KBM-7 (cell line): ENCODE measurements around the gene LDHAL6B.

Experiments
- DNase-seq: peaks from one replicate; pipeline ENCODE4 v3.0.0-alpha.2; 2015
- in situ Hi-C: fragments of 300-500 bp; cut with MboI; formaldehyde crosslinking; loops from 2 replicates; pipeline ENCODE4 v1.14.3; 2020; ENCODE audit warnings: low sequenced_read_pairs, low pct_unique_long_range_greater_than_20kb, mixed read lengths

Gene LDHAL6B

DNA sequence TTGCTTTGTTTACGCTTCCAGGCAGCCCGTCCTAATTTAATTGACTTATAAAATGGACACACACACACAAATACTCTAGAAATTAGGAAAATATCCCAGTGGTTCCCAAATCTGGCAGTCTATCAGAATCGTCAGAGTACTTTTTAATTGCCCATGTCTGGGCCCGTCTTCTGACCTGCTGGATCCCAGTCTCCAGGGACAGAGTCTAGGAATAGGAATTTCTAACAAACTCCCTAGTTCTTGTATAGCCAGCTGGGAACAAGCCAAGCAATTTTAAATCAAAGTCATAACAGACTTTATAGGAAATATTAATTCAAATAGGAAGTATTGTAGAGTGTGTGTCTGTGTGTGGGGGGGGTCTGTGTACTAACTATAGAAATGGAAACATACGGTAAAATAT, 33.4 kb downstream of the LDHAL6B start:
- no peak for DNase-seq
- in situ Hi-C loops = no loop called here

DNA sequence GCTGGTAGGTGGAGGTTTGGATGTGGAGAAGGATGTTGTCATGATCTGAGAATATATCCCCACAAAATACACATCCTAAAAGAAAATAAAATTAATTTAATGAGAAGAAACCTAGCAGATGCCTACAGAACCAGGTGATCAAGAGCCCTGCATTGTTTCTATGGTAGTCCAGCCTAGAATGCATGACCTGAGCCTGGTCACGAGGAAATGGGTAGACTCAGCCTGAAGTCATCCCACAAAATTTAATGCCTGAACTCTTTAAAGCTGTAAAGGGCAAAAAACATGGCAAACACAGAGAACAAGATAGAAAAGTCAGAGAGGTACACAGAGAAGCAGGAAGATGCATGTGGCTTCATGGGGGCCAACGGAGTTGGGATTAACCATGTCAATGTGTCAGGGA, 36.0 kb downstream of the LDHAL6B start:
- DNase-seq = no peak
- in situ Hi-C loops = no loop called here

DNA sequence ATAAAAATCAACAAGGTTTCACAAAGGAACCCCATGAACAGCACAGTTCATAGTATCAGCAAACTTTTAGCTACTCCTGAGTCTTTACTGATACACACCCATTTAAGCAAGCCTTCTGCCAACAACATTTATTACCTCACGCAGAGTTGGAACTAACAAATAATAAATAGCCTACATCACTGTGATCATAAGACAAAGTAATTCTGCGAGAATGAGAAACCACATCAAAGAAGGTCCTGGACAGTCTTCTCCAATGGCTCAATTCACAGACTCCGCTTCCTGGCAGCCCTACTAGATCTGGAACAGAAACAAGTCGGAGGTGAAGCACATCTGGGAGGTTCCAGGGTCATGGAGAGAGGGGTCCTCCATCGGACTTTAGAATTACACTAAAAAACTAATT, 37.0 kb downstream of the LDHAL6B start:
- in situ Hi-C loops = no loop called here
- DNase-seq = no peak

DNA sequence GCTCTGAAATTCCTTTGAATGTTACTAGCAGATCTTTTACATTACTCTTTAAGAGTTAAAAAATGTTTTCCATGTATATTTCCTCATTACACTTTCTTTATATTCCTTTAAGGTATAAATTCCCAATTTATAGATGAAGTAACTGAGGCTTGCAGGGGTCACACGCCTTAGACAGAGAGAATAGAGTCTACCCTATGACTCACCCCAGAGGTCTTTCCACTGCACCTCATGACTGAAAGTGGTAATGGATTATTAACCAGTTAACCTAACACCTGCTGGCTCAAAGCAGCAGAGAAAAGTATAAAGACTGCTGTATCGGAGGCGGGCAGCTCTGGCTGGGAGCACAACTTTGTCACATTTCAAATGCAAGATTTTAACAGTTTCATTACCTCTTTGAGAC, 37.7 kb downstream of the LDHAL6B start:
- in situ Hi-C loops = no loop called here
- no peak for DNase-seq

DNA sequence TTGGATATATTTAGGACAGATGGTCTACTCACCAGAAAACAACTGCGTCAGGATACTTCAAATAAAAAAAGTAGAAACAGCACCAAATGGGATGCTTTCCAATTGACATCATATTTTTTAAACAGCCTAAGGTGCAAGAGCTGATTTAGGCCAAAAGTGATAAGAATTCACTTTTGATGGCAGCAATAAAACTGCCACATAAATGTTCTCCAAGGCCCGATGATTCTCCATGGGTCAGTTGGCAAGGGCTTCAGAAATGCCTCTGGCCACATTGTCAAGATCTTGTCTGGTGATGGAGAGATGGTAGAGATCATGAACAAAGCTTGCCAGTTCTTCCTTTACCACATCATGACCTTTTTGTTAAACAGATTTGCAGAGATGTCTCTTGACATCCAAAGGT, 38.9 kb downstream of the LDHAL6B start:
- no peak for DNase-seq
- in situ Hi-C loops = no loop called here

DNA sequence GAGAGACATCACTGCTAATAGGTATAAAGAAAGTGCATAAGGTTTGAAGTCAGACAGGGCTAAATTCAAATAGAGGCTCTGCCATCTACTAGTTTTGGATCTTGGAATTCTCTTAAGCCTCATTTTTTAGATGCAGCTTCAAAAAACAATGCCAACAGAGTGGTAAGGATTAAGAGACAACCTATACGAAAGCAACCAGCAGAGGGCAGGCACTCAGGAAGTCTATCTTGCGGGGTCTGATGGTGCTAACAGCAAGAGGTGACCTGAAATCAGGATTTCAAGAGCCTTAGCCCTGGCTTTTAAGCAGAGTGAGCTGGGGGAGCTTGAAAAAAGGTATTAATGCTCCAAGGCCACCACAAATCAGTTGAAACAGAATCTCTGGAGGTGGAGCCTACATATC, 40.7 kb downstream of the LDHAL6B start:
- peak; percentile 54 for DNase-seq
- in situ Hi-C loops = no loop called here

- in situ Hi-C loops = no loop called here
- DNase-seq = no peak
Measured at GRCh38 chr15:59249816-59250215, 43.2 kb downstream of the LDHAL6B start.

GRCh38 chr15:59250249-59250648, 43.6 kb downstream of the LDHAL6B start:
- no peak for DNase-seq
- in situ Hi-C loops = no loop called here

- no peak for DNase-seq
- in situ Hi-C loops = no loop called here
Measured at GRCh38 chr15:59251001-59251845, 44.6 kb downstream of the LDHAL6B start.

DNA sequence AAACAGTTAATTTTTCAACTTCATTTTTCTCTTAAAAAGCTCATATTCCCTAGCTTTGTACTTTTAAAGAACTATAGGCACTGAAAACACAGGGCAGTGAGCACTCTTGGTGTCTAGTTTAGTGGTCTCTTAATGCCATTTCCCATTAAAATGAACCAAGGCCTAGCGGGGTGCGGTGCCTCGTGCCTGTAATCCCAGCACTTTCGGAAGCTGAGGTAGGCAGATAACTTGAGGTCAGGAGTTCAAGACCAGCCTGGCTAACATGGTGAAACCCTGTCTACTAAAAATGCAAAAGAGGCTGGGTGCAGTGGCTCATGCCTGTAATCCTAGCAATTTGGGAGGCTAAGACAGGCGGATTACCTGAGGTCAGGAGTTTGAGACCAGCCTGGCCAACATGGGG, 45.5 kb downstream of the LDHAL6B start:
- DNase-seq = no peak
- in situ Hi-C loops = no loop called here

GRCh38 chr15:59255680-59256336, 49.2 kb downstream of the LDHAL6B start:
- DNase-seq = no peak
- in situ Hi-C loops = no loop called here

GRCh38 chr15:59256482-59256881, 49.8 kb downstream of the LDHAL6B start:
- no peak for DNase-seq
- in situ Hi-C loops = no loop called here

- in situ Hi-C loops = no loop called here
- no peak for DNase-seq
Measured at GRCh38 chr15:59257140-59257539, 50.5 kb downstream of the LDHAL6B start.
